NB4 (cell line): ENCODE results near the gene CADM1.

Experiments
- DNase-seq: peaks from one replicate; pipeline ENCODE4 v3.0.0; 2010; ENCODE audit warnings: low read depth
- H3K4me3 ChIP-seq: one replicate; pipeline ENCODE4 v1.5.1; 2011; ENCODE audit warnings: mild to moderate bottlenecking, low read depth, low read length, moderate library complexity
- MAX ChIP-seq: IDR thresholded peaks from 2 replicates; pipeline ENCODE4 v1.6.1; 2011; ENCODE audit warnings: low read depth, low read length
- MYC ChIP-seq: IDR thresholded peaks from 2 replicates; pipeline ENCODE4 v1.6.1; 2011; ENCODE audit warnings: low read depth, low read length
- POLR2A ChIP-seq: IDR thresholded peaks from 2 replicates; pipeline ENCODE4 v1.6.1; 2011; ENCODE audit warnings: mild to moderate bottlenecking; ENCODE audit not compliant: insufficient read length; ENCODE audit errors: extremely low read depth
- TF ChIP-seq, protein P1 (sequence below): IDR thresholded peaks from one replicate; pipeline ENCODE4 v1.5.1; 2012; ENCODE audit warnings: low read depth, low read length

The CADM1 gene

GRCh38 chr11:115183830-115184229, 320.4 kb downstream of the CADM1 start:
- TF ChIP-seq POLR2A: no peak
- TF ChIP-seq, protein P1, sequence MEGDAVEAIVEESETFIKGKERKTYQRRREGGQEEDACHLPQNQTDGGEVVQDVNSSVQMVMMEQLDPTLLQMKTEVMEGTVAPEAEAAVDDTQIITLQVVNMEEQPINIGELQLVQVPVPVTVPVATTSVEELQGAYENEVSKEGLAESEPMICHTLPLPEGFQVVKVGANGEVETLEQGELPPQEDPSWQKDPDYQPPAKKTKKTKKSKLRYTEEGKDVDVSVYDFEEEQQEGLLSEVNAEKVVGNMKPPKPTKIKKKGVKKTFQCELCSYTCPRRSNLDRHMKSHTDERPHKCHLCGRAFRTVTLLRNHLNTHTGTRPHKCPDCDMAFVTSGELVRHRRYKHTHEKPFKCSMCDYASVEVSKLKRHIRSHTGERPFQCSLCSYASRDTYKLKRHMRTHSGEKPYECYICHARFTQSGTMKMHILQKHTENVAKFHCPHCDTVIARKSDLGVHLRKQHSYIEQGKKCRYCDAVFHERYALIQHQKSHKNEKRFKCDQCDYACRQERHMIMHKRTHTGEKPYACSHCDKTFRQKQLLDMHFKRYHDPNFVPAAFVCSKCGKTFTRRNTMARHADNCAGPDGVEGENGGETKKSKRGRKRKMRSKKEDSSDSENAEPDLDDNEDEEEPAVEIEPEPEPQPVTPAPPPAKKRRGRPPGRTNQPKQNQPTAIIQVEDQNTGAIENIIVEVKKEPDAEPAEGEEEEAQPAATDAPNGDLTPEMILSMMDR: no peak
- no peak for TF ChIP-seq MAX
- no peak for TF ChIP-seq MYC
- no peak for DNase-seq
- no peak overlapping the region for H3K4me3 ChIP-seq

DNA sequence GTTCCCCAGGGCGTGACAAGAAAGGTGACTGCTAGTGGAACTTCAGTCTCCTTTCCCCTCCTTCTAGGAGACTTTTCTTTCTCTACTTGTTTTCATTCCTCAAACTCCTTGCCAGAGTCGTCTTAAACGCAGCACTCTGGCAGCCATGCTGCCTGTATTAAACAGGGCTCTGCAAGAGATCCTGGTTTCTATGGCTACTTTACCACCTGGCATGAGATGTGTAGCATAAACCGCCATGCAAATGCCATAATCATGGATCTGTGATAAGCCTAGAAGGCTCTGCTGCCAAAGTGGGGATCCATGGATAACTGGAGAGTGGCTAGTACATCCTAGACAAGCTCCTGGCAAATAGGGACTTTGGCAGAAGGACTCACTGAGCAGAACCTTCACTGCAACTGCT, 321.1 kb downstream of the CADM1 start:
- DNase-seq: no peak
- TF ChIP-seq, protein P1: no peak
- TF ChIP-seq POLR2A: no peak
- no peak for TF ChIP-seq MAX
- no peak for TF ChIP-seq MYC
- no peak overlapping the region for H3K4me3 ChIP-seq

DNA sequence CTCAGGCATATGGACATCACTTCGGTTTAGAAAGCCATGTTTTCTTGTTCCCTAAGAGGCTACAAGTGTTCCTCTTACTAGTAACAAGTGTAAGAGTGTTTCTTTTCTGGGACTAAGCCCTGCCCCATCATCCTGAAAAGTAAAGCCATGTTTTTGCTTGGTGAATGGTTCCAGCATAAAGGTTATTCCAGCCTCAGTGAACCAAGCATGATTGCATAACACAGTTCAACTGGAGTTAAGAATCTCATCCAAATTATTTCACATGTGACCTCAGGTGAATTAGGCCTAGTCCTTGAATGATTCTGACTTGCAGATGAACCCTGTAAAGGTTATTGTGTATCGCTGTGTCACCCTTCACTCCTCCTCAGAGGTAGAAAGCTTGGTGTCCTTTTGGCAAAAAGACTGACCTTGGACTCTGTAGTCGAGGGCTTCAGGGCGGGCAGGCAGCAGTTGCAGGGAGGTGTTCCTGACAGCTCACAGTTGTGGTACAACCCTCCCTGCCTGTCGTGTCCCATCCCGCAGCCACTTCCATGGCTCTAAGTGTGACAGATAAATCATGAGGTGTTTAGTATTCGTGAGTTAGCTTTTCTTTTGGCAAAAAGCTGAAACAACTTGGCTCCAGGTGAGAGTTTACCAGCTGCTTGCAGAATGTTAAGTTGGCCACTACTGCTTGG, 321.8 kb downstream of the CADM1 start:
- no peak for DNase-seq
- TF ChIP-seq POLR2A (no peak), MYC (no peak), MAX (no peak)
- TF ChIP-seq, protein P1: no peak
- H3K4me3 ChIP-seq: no peak overlapping the region

GRCh38 chr11:115181538-115181937, 322.7 kb downstream of the CADM1 start:
- no peak overlapping the region for H3K4me3 ChIP-seq
- TF ChIP-seq POLR2A (no peak), MYC (no peak), MAX (no peak)
- TF ChIP-seq, protein P1: no peak
- DNase-seq: no peak

- H3K4me3 ChIP-seq: no peak overlapping the region
- no peak for TF ChIP-seq MAX
- no peak for TF ChIP-seq MYC
- no peak for TF ChIP-seq POLR2A
- no peak for DNase-seq
Measured at GRCh38 chr11:115180272-115180671, 323.9 kb downstream of the CADM1 start.

- TF ChIP-seq, protein P1: no peak
- TF ChIP-seq MAX (no peak), POLR2A (no peak), MYC (no peak)
- DNase-seq: no peak
Measured at GRCh38 chr11:115179636-115180035, 324.6 kb downstream of the CADM1 start.

More at GRCh38 chr11:115179636-115180035, 324.6 kb downstream of the CADM1 start:
- H3K4me3 ChIP-seq: no peak overlapping the region
